SK-MEL-5 (cell line): ENCODE measurements around the gene MIXL1. TPM values are rescaled to one million over a fixed set of nuclear protein-coding genes. Genes with fewer than 3 reads are reported as not detected.
"Not testable (repeated sequence)": the region's sequence is repeated elsewhere in the genome, so short reads cannot be mapped to it uniquely, and the experiment has no call there.

Experiments used
- DNase-seq: peaks from one replicate; pipeline ENCODE4 v3.0.0-alpha.2; 2016; ENCODE audit warnings: low read depth, low spot score
- in situ Hi-C: cut with HindIII; loops from 2 replicates; pipeline ENCODE4 v1.10.0; 2016; ENCODE audit warnings: low sequenced_read_pairs, high pct_unique_total_duplicates, low pct_unique_long_range_greater_than_20kb
- total RNA-seq: library from RNA; depleted of rRNA; stranded (reverse); fragments of >200 nt; shearing (Covaris generic); gene quantifications from 2 replicates; pipeline ENCODE4 v1.2.3, GENCODE V29; 2014; rRNA removed

MIXL1 gene
- total RNA-seq, 1 experiment from 2014 or later = not detected

GRCh38 chr1:226252841-226253240 is 29.4 kb downstream of the MIXL1 start:
- DNase-seq, in situ Hi-C loops: not testable (repeated sequence)

GRCh38 chr1:226253933-226254332 is 30.5 kb downstream of the MIXL1 start:
- in situ Hi-C loops = no loop called here
- DNase-seq = no peak

GRCh38 chr1:226255380-226255779 is 31.9 kb downstream of the MIXL1 start:
- in situ Hi-C loops = no loop called here
- DNase-seq = no peak

GRCh38 chr1:226261818-226262217 is 38.4 kb downstream of the MIXL1 start:
- no peak for DNase-seq
- in situ Hi-C loops = no loop called here

GRCh38 chr1:226268421-226269124 is 45.1 kb downstream of the MIXL1 start:
- DNase-seq = peak; percentile 8

GRCh38 chr1:226272233-226272902 is 48.9 kb downstream of the MIXL1 start:
- in situ Hi-C loops, DNase-seq: not testable (repeated sequence)

More at GRCh38 chr1:226268421-226269124, 45.1 kb downstream of the MIXL1 start:
- in situ Hi-C loops = no loop called here

GRCh38 chr1:226274138-226274537 is 50.7 kb downstream of the MIXL1 start:
- DNase-seq = no peak
- in situ Hi-C loops = no loop called here

- DNase-seq = no peak
- in situ Hi-C loops = no loop called here
Measured at GRCh38 chr1:226276077-226276682, 52.7 kb downstream of the MIXL1 start.

Other genes starting within 250 kb of the MIXL1 start
- gene SDE2, start 224.3 kb upstream of the MIXL1 start, total RNA-seq = 31.2 and 32.0 TPM in 2 replicates
- 217 and 228 TPM in 2 replicates for gene H3-3A, start 160.9 kb upstream of the MIXL1 start, total RNA-seq
- gene ACBD3, start 36.9 kb upstream of the MIXL1 start, total RNA-seq = 43.3 and 46.5 TPM in 2 replicates
- 6.8 and 7.6 TPM in 2 replicates for gene LIN9, start 85.5 kb downstream of the MIXL1 start, total RNA-seq
- 140 and 142 TPM in 2 replicates for gene PARP1, start 184.4 kb downstream of the MIXL1 start, total RNA-seq